H9 (cell line): ENCODE data around the gene DBN1. TPM values are rescaled to one million over a fixed set of nuclear protein-coding genes. Genes with fewer than 3 reads are reported as not detected.

ENCODE experiments used
- DNase-seq: peaks from one replicate; pipeline ENCODE4 v3.0.0-alpha.2; 2017
- H2AFZ ChIP-seq: one replicate; pipeline ENCODE4 v1.6.1; 2013; ENCODE audit warnings: mild to moderate bottlenecking, low read length, control low read depth, moderate library complexity
- H2AK5ac ChIP-seq: 2 replicates; pipeline ENCODE4 v1.6.1; 2013; ENCODE audit warnings: low read length, control low read depth, mixed read lengths; ENCODE audit not compliant: insufficient read length
- H2BK120ac ChIP-seq: one replicate; pipeline ENCODE4 v1.6.1; 2013; ENCODE audit warnings: low read depth, mild to moderate bottlenecking, low read length, control low read depth, inconsistent platforms; ENCODE audit not compliant: poor library complexity, severe bottlenecking
- H2BK12ac ChIP-seq: 2 replicates; pipeline ENCODE4 v1.6.1; 2013; ENCODE audit warnings: low read length, control low read depth, mixed read lengths, low read depth; ENCODE audit not compliant: insufficient read length
- H2BK15ac ChIP-seq: 2 replicates; pipeline ENCODE4 v1.6.1; 2013; ENCODE audit warnings: low read depth, low read length, control low read depth
- H2BK20ac ChIP-seq: one replicate; pipeline ENCODE4 v1.6.1; 2013; ENCODE audit warnings: low read depth, mild to moderate bottlenecking, low read length, control low read depth, inconsistent platforms; ENCODE audit not compliant: poor library complexity, severe bottlenecking
- H2BK5ac ChIP-seq: 2 replicates; pipeline ENCODE4 v1.6.1; 2013; ENCODE audit warnings: low read length, control low read depth, mixed read lengths; ENCODE audit not compliant: insufficient read length
- H3K14ac ChIP-seq: 2 replicates; pipeline ENCODE4 v1.6.1; 2013; ENCODE audit warnings: low read length, control low read depth; ENCODE audit not compliant: insufficient read depth
- H3K18ac ChIP-seq: 2 replicates; pipeline ENCODE4 v1.6.1; 2013; ENCODE audit warnings: low read depth, mild to moderate bottlenecking, mixed read lengths, low read length, control low read depth; ENCODE audit not compliant: insufficient read length
- H3K23ac ChIP-seq: 2 replicates; pipeline ENCODE4 v1.6.1; 2013; ENCODE audit warnings: low read length, control low read depth, mixed read lengths, low read depth; ENCODE audit not compliant: insufficient read length
- H3K23me2 ChIP-seq: 2 replicates; pipeline ENCODE4 v1.6.1; 2013; ENCODE audit warnings: low read depth, mild to moderate bottlenecking, mixed read lengths, low read length, control low read depth; ENCODE audit not compliant: insufficient read length, poor library complexity, severe bottlenecking
- H3K27ac ChIP-seq: 2 replicates; pipeline ENCODE4 v1.5.1; 2013; ENCODE audit warnings: low read length, control low read depth, mixed read lengths, low read depth; ENCODE audit not compliant: insufficient read length
- H3K27me3 ChIP-seq: 2 replicates; pipeline ENCODE4 v1.6.1; 2013; ENCODE audit warnings: low read length, control low read depth, inconsistent platforms; ENCODE audit not compliant: insufficient read depth
- H3K4ac ChIP-seq: 2 replicates; pipeline ENCODE4 v1.6.1; 2013; ENCODE audit warnings: low read depth, mild to moderate bottlenecking, control low read depth, inconsistent platforms, low read length, moderate library complexity
- H3K4me1 ChIP-seq: 2 replicates; pipeline ENCODE4 v1.6.1; 2013; ENCODE audit warnings: low read length, control low read depth, inconsistent platforms; ENCODE audit not compliant: insufficient read depth
- H3K4me2 ChIP-seq: 2 replicates; pipeline ENCODE4 v1.6.1; 2013; ENCODE audit warnings: low read length, control low read depth, mixed read lengths; ENCODE audit not compliant: insufficient read length, insufficient read depth
- H3K56ac ChIP-seq: 2 replicates; pipeline ENCODE4 v1.6.1; 2013; ENCODE audit warnings: low read depth, mild to moderate bottlenecking, mixed read lengths, low read length, control low read depth; ENCODE audit not compliant: insufficient read length
- H3K79me1 ChIP-seq: 2 replicates; pipeline ENCODE4 v1.6.1; 2013; ENCODE audit warnings: low read depth, mild to moderate bottlenecking, moderate library complexity, low read length, control low read depth, inconsistent platforms; ENCODE audit not compliant: insufficient read depth, poor library complexity, severe bottlenecking
- H3K79me2 ChIP-seq: 2 replicates; pipeline ENCODE4 v1.6.1; 2013; ENCODE audit warnings: low read length, control low read depth, inconsistent platforms; ENCODE audit not compliant: insufficient read depth
- H3K9ac ChIP-seq: 2 replicates; pipeline ENCODE4 v1.6.1; 2013; ENCODE audit warnings: low read length, control low read depth, mixed read lengths; ENCODE audit not compliant: insufficient read length; ENCODE audit errors: extremely low read depth
- H3K9me3 ChIP-seq: one replicate; pipeline ENCODE4 v1.6.1; 2013; ENCODE audit warnings: low read depth, low read length, inconsistent platforms; ENCODE audit not compliant: control insufficient read depth
- H3T11ph ChIP-seq: one replicate; pipeline ENCODE4 v1.6.1; 2013; ENCODE audit warnings: mild to moderate bottlenecking, low read length, control low read depth, inconsistent platforms
- H4K20me1 ChIP-seq: one replicate; pipeline ENCODE4 v1.6.1; 2013; ENCODE audit not compliant: control insufficient read depth, insufficient read length, insufficient read depth
- H4K5ac ChIP-seq: 2 replicates; pipeline ENCODE4 v1.6.1; 2013; ENCODE audit warnings: low read depth, mild to moderate bottlenecking, mixed read lengths, low read length, control low read depth; ENCODE audit not compliant: insufficient read length
- H4K8ac ChIP-seq: replicated peaks from 2 replicates; pipeline ENCODE4 v1.6.1; 2013; ENCODE audit warnings: low read length, control low read depth, mixed read lengths, low read depth; ENCODE audit not compliant: insufficient read length
- H4K91ac ChIP-seq: 2 replicates; pipeline ENCODE4 v1.6.1; 2013; ENCODE audit warnings: low read depth, mild to moderate bottlenecking, moderate library complexity, mixed read lengths, low read length, control low read depth; ENCODE audit not compliant: insufficient read length
- H3K27ac Mint-ChIP-seq, 3 experiments: 2 replicates in 2 of 3; 3 replicates in 1 of 3; pipeline ENCODE4 v1.8.0; 2020 to 2021; ENCODE audit warnings: mixed read lengths in 3 of 3, mild to moderate bottlenecking in 1 of 3, moderate library complexity in 1 of 3
- H3K27me3 Mint-ChIP-seq: 2 replicates; pipeline ENCODE4 v1.8.0; 2021; ENCODE audit warnings: low read depth, mild to moderate bottlenecking, moderate library complexity, mixed read lengths
- H3K36me3 Mint-ChIP-seq, 3 experiments: 2 replicates in 2 of 3; 3 replicates in 1 of 3; pipeline ENCODE4 v1.8.0; 2020 to 2021; ENCODE audit warnings: low read depth in 3 of 3, mixed read lengths in 3 of 3; ENCODE audit not compliant: insufficient read depth in 1 of 3
- H3K4me1 Mint-ChIP-seq, 2 experiments: 2 replicates each; pipeline ENCODE4 v1.8.0; 2020; ENCODE audit warnings: mixed read lengths in 2 of 2
- H3K4me3 Mint-ChIP-seq, 2 experiments: 2 replicates in 1 of 2; 3 replicates in 1 of 2; pipeline ENCODE4 v1.8.0; 2020 to 2021; ENCODE audit warnings: mild to moderate bottlenecking in 2 of 2, mixed read lengths in 2 of 2, moderate library complexity in 1 of 2
- H3K9me3 Mint-ChIP-seq, 2 experiments: 2 replicates in 1 of 2; 3 replicates in 1 of 2; pipeline ENCODE4 v1.8.0; 2020; ENCODE audit warnings: mild to moderate bottlenecking in 2 of 2, mixed read lengths in 2 of 2, moderate library complexity in 1 of 2
- WGBS: extraction: QIAGEN DNeasy Blood & Tissue Kit; methylation state at CpG from one replicate; pipeline ENCODE4 v1.1.7; 2013; ENCODE audit warnings: missing lambda C conversion rate, low lambda C conversion rate, mixed read lengths; ENCODE audit not compliant: insufficient read length; ENCODE audit errors: extremely low coverage; 5-methylcytosine and 5-hydroxymethylcytosine counted together
- total RNA-seq: library from RNA; stranded (reverse); gene quantifications from 2 replicates; pipeline ENCODE4 v1.2.1, GENCODE V29; 2021
- TF ChIP-seq, protein P1 (sequence below): fragments of 200-600 bp; sonication (generic); conservative IDR thresholded peaks from 3 replicates; pipeline ENCODE4 v1.8.0; 2021; ENCODE audit warnings: antibody characterized with exemption, mild to moderate bottlenecking

Gene DBN1
- total RNA-seq, 1 experiment from 2014 or later = 340 TPM

DNA sequence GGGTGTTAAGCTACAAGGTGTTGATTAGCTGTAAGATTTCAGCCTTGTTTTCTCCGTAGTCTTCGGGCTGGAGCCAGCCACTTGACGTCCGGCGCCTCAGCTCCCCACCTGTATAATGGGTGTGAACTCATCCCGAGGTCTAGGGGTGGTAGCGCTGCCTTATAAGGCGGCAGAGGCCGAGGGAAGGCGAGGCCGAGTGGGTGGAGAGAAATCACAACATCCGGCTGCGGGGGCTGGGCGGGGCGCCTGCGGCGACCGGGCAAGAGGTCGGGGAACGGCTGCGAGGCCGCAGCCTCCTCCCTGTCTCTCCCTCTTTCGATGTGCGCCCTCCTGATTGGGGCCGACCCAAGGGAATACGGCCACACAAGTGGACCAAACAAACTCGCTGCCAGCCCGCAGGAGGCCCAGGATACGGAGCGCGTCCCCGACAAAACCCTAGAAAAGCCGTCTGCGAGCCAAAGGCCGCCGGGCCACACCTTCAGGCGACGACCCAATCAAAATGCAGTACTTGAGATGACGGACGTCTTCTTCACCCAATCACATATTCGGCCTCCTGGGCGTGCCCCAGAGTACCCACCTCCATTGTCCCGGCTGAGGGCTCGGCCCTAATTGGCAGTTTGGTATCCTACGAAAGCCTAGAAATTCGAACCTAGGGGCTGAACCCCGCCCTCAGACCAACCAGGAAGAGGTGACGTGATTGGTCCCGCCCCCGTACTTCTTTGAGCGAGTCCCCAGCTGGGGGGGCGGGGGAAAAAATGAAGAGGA lies 47.5 kb downstream of the DBN1 start:
- Mint-ChIP-seq H3K36me3 (peaks cover 1 to 15% (median 12%) of the 10 kb centered on the region in 3 experiments; a peak in 6 of 7 replicates), H3K9me3 (no peaks in the 10 kb centered on the region), H3K27ac (peak overlapping the region; percentile 96 to 99 (median 98)), H3K4me3 (peak overlapping the region; percentile 81 to 89), H3K27me3 (peaks cover 5% of the 10 kb centered on the region; the same call in 1 of the 2 replicates), H3K4me1 (peaks cover 22 to 30% of the 10 kb centered on the region in 2 experiments)
- Histone ChIP-seq H2BK5ac (no peak overlapping the region), H2BK20ac (peak overlapping the region; percentile 86), H4K91ac (no peak overlapping the region), H3K9me3 (no peaks in the 10 kb centered on the region), H3K27ac (peak overlapping the region; percentile 66), H2BK15ac (no peak overlapping the region), H3K27me3 (no peaks in the 10 kb centered on the region), H3K79me2 (no peaks in the 10 kb centered on the region; the same call in 1 of the 2 replicates), H3T11ph (no peak overlapping the region), H3K23me2 (peaks cover 4% of the 10 kb centered on the region), H2AK5ac (no peak overlapping the region), H3K4me2 (peak overlapping the region; percentile 78), H2BK12ac (peak overlapping the region; percentile 11), H4K8ac (no peak overlapping the region), H3K4me1 (no peaks in the 10 kb centered on the region; the same call in 1 of the 2 replicates), H3K18ac (peak overlapping the region; percentile 98), H3K14ac (peak overlapping the region; percentile 98; the same call in 1 of the 2 replicates), H3K4ac (no peak overlapping the region; the same call in 1 of the 2 replicates), H3K9ac (peak overlapping the region; percentile 52), H2AFZ (no peak overlapping the region), H2BK120ac (peak overlapping the region; percentile 64), H4K20me1 (no peaks in the 10 kb centered on the region), H3K56ac (no peak overlapping the region), H3K23ac (no peak overlapping the region), H3K79me1 (no peaks in the 10 kb centered on the region), H4K5ac (peak overlapping the region; percentile 27)
- WGBS = no CpG with 5 or more reads among the region's 52 CpGs
- DNase-seq = peak; percentile 100
- TF ChIP-seq, protein P1, sequence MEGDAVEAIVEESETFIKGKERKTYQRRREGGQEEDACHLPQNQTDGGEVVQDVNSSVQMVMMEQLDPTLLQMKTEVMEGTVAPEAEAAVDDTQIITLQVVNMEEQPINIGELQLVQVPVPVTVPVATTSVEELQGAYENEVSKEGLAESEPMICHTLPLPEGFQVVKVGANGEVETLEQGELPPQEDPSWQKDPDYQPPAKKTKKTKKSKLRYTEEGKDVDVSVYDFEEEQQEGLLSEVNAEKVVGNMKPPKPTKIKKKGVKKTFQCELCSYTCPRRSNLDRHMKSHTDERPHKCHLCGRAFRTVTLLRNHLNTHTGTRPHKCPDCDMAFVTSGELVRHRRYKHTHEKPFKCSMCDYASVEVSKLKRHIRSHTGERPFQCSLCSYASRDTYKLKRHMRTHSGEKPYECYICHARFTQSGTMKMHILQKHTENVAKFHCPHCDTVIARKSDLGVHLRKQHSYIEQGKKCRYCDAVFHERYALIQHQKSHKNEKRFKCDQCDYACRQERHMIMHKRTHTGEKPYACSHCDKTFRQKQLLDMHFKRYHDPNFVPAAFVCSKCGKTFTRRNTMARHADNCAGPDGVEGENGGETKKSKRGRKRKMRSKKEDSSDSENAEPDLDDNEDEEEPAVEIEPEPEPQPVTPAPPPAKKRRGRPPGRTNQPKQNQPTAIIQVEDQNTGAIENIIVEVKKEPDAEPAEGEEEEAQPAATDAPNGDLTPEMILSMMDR = no peak
